NCI-H524 treated with DMSO at 0.1 percent for 48 hours (cell line): ENCODE data around the gene TK1.
"Not testable (repeated sequence)": the region's sequence is repeated elsewhere in the genome, so short reads cannot be mapped to it uniquely, and the experiment has no call there.

Experiments
- DNase-seq: peaks from one replicate; lab custom pipeline; 2025; lab: John Stamatoyannopoulos, UW

TK1 gene

DNA sequence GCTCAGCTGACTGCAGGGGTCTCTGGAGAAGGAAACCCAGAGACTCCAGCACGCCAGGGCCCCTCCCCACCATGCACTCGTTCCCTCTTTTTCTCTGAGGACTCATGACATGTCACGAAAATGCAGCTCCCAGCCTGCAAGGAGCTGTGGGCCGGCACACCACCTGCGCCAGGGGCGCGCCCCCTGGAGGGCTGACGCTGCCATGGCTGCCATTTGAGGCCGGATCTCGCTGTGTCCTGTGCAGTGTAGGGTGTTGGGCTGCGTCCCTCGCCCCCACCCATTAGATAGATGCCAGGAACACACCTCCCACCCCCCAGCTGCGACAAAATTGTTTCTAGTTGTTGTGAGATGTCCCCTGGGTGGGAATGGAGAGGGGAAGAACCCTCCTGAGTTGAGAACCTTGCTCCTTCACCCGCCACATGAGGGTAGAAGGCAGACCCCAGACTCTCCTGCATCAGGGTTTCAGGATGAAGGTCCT is 10.3 kb downstream of the TK1 start:
- DNase-seq = peak; percentile 18

DNA sequence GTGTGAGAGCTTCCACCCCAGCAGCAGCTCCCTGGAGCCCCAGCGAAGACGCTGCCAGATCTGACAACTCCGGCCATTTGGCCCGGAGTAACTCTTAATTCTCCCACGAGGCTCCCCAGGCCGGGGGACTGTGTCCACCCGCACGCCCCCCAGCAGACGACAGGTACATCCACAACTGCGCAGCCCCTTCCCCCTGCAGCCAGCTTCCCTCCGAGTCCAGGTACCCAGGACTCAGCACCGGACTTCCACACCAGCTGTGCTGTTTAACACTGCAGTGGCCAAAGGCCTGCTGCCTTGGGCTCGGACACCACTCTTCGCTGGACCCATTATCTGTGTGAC is 11.2 kb downstream of the TK1 start:
- no peak for DNase-seq

DNA sequence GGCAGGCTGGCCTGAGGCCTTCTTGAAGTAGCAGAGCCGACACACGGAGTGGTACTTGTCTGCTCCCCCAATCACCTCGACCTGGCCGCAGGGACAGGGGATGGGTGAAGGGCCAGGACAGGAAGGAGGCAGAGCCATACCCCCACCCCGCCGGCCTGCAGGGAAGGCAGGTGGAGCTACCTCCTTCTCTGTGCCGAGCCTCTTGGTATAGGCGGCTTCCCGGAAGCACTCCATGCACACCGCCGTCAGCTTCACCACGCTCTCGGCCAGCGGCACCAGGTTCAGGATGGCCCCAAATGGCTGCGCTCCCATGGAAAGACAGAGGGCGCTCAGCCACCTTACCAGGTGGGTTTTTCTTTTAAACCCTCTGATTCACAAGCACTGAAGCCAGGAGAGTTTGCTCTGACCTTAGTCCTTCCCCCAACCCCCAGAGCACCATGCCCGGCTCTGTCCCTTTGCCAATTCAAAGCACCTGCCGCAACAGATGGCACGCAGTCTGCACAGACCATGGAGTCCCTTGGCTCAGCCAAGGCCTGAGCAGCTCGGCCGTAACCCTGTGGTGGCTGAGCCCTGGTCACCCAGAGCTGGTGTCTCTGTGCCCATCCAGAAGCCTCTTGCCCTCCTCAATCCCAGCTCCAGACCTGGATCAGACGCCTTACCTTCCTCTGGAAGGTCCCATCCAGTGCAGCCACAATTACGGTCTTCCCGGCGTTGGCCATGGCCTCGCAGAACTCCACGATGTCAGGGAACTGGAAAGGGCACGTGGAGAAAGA is 11.8 kb downstream of the TK1 start:
- peak; percentile 92 for DNase-seq

DNA sequence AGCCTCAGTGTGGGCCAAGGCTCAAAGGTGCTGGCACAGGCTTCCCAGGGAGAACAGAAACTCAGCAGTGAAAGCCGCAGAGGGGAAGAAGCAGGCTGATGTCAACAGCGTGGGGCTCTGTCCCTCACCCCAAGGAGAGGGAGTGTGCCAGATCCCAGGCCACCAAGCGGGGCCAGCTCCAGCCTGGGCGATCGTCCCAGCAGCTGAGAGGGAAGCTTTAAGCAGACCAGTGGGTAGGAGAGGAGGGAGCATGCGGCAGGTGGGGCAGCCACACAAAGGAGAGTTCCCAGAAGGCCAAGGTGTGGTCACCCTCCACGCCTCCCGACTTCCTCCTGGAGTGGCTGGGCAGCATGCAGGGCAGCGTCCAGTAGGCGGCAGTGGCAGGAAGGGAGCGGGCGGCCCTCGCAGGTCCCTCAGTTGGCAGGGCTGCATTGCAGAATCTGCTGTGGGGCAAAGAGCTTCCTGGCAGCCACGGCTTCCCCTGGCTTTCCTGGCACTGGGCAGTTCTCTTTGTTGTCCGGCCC is 12.4 kb downstream of the TK1 start:
- no peak for DNase-seq

DNA sequence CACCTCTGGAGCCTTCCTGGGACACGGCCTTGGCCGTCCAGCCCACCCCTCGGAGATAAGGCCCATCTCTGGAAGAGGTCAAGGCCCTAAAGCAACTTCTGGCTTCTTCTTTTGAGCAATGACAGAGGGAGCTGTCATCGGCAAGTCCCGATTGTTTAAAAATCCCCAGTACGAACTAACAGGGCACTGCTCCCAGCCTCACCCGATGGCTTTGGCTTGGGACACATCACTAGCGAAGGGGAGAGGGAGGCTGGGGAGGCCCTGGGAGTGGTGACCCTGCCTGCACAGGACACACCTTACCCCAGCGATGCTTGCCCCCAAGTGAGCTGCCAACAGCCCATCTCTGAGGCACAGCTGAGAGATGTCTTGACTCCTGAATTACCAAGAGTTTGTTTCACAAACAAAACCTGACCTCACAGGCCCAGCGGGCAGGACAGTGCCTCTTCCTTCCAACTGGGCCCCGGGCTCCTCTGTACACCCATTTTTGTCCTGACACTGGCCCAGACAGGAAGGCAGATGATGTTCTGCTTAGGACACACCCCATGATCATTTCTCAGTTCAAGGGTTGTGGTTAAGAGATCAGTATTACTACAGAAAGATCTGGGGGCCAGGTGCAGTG is 13.6 kb downstream of the TK1 start:
- DNase-seq = no peak

DNA sequence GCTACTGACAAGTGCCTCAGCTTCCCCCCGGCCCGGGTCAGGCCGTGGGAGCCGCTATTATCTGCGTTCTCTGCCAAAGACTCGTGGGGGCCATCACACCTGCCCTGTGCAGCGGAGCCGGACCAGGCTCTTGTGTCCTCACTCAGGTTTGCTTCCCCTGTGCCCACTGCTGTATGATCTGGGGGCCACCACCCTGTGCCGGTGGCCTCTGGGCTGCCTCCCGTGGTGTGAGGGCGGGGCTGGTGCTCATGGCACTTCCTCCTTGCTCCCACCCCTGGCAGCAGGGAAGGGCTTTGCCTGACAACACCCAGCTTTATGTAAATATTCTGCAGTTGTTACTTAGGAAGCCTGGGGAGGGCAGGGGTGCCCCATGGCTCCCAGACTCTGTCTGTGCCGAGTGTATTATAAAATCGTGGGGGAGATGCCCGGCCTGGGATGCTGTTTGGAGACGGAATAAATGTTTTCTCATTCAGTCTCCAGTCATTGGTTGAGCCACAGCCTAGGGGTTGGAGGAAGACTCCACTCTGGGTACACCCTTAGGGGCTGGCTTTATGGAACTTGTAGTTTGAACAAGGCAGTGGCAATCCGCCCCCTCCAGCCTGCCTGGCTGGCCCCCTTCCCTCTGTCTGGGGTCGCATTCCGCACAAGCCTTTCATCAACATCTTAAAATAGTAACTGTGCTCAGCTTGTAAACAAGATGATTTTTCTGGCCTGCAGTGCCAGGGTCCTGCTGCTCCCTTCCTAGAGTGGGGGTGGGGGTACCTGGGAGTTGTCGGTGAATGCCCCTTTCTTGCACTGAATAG is 14.4 kb downstream of the TK1 start:
- no peak for DNase-seq

DNA sequence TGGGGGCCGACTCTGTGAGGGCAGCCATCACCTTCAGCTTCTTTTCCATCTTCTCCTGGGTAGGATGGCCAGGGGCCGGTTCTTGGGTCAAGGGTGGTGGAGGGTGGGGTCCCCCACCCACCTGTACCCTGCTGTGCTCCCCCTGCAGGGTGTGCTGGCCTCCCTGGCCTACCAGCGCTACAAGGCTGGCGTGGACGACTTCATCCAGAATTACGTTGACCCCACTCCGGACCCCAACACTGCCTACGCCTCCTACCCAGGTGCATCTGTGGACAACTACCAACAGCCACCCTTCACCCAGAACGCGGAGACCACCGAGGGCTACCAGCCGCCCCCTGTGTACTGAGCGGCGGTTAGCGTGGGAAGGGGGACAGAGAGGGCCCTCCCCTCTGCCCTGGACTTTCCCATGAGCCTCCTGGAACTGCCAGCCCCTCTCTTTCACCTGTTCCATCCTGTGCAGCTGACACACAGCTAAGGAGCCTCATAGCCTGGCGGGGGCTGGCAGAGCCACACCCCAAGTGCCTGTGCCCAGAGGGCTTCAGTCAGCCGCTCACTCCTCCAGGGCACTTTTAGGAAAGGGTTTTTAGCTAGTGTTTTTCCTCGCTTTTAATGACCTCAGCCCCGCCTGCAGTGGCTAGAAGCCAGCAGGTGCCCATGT is 15.1 kb downstream of the TK1 start:
- not testable (repeated sequence) for DNase-seq

DNA sequence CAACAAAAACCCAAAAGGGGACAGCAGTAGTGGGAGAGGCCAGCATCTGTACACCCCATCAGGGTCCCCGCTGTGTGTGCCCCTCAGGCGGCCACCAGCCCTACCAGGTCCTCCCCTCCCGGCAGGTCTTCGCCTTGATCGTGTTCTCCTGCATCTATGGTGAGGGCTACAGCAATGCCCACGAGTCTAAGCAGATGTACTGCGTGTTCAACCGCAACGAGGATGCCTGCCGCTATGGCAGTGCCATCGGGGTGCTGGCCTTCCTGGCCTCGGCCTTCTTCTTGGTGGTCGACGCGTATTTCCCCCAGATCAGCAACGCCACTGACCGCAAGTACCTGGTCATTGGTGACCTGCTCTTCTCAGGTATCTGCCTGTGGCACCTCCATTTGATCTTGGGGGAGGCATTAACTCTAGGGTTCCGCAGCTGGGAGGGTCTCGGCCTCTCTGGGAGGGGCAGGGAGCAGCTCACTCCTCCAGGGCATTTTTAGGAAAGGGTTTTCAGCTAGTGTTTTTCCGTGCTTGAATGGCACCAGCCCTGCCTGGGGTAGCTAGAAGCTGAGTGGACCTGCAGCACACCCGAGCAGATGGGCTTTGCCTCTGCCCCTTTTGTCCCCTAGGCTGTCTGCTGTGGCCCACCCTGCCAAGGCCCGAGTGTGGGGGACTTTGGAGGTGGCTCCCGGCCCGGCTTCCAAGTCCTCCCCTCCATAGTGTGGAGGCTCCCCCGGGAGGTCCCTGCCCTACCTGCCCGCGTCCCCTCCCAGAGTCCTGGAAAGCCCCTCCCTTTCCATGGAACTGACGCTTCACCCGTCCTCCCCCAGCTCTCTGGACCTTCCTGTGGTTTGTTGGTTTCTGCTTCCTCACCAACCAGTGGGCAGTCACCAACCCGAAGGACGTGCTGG is 15.9 kb downstream of the TK1 start:
- no peak for DNase-seq

DNA sequence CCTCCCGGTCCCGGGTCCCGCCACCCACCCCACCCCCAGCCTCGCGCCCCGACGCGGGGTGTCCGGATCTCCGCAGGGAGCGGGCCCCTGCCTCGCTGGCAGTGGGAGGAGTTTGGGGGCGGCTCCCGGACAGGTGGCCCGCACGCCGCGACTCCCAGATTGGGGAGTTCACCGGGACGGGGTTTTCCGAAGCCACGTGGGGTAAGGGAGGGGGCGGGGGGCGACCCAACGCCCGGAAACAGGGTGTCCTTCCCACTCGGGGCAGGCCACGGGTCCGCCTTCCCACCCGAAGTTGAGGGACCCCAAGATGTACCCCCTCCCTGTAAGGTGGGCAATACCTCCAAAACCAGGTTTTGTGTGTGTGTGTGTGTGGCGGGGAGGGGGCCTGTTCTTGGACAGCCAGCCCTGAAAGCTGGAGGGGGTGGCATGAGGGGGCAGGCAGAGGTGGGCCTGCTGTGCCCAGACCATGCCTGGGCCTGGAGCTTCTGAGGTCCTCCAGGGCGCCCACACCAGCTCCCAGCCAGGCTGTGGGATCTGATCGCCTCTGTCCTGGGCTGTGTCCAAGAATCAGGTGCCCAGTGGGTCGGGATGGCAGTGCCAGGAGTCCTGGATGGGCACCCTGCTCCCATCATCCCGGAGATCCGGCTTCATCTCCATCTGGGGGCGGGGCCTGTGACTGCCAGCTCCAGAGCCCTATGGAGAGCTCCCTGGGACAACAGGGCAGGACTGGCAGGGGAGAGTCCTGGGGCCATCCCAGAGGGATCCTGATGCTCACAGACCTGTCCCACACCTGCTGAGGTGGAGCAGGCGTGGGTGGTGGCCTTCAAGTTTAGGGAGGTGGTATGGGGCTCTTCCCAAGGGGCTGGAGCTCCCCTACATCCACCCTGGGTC is 17.7 kb downstream of the TK1 start:
- no peak for DNase-seq

DNA sequence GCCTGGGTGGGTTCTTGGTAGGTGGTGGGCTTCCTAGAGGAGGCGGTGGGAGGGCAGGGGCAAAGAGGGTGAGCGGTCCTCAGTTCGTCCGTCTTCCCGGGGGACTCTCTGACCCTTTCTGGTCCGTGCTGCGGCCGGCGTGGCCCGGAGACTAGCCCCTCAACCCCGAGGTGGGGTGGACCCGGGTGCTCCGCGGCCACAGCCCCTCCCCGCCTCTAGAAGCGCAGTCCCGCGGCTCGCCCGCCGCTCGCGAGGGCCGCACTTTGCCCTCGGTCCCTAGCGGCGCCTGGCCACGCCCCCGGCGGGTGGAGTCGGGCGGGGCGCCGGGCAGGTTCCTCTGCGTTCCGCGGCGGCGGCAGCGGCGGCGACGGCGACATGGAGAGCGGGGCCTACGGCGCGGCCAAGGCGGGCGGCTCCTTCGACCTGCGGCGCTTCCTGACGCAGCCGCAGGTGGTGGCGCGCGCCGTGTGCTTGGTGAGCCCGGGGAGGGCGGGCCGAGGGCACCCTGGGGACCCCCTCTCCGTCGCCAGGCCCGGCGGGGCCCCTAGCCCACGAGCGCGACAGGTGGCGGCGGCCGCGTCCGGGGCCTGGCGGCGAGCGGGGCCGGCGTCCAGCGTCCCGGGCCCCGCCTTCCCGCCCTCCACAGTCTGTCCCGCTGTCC is 18.5 kb downstream of the TK1 start, which contains the start of gene SYNGR2:
Gene SYNGR2 (plus strand): TSS at position 340 of the 661 bp plus-strand sequence. CDS start 36 bp downstream, at position 376.
- peak; percentile 22 for DNase-seq

DNA sequence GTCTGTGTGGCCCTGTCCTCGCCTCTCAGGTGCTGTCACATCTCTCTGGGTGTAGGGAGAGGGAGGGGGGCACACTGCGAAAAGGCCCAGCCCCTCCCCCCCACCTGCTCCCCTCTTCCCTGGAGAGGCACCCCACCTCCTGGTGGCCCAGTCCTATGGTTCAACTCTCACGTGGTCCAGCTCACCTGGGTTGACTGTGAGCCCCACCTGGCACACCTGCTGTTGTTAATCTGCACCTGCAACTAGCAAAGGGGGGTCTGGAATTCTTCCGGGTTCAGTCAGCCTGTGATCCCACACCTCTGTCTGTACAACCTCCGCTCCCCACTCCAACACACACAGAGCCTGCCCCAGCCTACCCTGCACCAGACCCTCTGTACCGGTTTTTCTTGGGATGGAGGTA is 20.4 kb downstream of the TK1 start:
- no peak for DNase-seq

DNA sequence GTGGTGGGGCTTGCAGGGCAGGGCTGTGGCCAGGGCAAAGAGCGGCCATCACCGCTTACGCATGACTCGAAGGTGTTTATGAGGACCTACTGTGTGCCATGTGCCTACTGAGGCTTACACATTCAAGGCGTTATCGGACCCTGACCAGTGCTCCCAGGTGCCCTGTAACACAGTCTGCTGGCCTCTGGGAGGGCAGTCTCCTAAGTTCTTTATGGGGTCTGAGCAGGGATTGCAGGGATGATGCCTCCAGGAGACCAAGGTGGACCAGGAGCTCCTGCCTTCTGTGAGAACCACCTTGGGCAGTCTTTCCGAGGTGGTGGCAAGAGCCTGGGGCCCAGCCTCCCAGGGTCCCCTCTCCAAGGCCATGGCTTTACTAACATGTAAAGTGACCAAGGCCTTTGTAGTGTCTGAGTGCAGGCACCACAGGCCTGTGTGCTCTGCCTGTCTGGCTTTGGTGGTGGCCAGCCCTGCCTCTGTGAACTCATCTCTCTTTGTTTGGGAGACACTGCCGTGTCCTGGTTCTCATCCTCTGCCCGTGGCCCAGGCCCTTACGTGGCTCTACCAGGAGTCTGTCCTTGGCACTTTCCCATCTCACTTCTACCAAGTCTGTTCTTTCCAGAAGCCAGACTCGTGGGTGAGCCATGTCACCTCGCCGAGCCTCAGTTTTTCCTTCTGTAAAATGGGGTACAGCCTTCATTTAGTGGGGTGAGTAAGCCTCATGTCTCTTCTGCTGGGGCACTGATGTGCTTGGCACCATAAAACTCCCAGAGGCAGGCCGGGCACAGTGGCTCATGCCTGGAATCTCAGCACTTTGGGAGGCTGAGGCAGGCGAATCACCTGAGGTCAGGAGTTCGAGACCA is 21.9 kb downstream of the TK1 start:
- no peak for DNase-seq

DNA sequence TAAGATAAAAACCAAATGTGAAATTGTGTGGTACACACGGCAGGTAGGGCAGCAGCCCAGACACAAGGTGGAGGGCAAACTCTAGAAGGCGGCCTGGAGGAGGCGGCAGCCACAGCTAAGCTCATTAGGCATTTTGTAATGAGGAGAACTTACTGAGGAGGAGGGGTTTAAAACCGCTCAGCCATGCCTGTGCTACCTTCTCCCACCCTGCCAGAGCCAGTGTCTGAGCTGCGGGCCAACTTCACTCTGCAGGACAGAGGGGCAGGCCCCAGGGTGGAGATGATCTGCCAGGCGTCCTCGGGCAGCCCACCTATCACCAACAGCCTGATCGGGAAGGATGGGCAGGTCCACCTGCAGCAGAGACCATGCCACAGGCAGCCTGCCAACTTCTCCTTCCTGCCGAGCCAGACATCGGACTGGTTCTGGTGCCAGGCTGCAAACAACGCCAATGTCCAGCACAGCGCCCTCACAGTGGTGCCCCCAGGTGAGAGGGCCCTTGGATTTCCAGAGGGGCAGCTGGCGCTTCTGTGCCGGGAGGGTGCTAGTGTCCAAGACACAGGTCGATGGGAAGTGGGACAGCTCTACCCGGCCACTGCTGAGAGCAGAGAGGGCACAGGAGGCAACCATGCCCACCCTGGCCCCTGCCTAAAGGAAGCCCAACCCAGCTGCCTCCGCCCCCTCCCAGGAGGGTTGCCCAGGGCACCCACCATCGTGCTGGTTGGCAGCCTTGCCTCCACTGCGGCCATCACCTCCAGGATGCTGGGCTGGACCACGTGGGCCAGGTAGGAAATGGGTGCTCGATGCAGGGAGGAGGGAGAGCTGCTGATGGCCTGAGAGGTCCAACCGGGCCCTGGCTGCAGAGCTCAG is 22.7 kb downstream of the TK1 start:
- DNase-seq = no peak

DNA sequence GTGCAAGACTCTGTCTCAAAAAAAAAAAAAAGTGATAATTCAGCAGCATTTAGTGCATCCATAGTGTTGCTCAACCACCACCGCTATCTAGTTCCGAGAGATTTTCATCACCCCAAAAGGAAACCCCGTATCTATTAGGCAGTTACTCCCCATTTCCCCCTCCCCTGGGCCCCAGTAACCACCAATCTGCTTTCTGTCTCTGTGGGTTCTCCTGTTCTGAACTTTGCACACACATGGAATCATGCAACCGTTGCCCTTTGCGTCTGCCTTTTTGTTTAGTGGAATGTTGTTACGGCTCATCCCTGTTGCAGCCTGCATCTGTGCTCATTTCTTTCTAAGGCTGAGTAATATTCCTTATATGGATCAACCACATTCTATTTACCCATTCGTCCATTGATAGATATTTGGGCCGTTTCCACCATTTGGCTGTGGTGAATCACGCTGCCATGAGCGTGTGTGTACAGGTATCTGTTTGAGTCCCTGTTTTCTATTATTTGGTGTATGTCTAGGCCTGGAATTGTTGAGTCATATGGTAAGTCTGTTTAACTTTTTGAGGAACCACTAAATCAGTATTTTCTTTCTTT is 27.2 kb downstream of the TK1 start:
- no peak for DNase-seq

DNA sequence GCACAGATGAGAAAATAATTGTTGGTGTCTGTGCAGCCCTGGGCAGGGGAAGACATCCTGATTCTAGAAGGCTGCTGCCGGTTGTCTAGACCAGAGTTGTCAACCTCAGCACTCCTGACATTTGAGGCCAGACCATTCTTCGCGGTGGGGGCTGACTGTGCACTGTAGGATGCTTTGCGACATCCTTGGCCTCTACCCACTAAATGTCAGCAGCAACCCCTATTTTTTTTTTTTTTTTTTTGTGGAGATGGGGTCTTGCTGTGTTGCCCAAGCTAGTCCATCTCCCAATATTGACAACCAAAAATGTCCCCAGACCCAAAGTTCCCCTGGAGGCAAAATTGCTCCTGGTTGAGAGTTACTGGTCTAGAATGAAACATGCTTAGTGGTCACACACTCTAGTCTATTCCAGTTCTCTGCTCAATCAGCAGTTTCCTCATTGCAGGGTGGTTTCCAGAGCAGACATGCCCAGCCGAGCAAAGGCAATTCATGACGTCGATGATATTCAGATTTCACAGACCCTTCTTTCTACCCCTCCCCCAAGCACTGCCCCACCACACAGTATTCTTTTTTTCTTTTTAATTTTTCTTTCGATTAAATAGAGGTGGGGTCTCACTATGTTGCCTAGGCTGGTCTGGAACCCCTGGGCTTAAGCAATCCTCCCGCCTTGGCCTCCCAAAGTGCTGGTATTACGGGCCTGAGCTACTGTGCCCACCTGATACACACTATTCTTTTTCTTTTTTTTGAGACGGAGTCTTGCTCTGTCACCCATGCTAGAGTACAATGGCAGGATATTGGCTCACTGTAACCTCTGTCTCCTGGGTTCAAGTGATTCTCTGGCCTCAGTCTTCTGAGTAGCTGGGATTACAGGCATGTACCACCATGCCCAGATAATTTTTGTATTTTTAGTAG is 31.7 kb downstream of the TK1 start:
- no peak for DNase-seq

DNA sequence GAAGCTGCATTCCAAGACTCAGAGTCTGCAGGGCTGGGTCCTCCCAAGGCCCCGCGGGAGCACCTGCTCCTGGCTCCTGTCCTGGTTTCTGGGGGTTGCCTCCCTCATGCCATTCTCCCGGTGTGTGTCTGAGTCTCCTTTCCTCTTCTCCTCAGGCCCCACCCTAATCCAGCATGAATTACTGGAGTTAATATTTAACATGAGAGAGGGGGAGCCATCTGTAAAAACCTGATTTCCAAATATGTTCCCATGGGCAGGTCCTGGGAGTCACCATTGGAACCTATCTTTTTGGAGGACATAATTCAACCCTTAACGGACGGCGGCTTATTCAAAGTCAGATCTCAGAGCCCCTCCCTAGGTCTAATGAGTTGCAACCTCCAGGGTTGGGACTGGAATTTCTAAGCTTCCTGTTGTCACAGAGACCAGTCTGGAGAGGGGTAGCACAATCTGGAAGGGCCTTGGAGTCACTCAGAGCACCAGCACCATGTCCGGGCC is 35.3 kb downstream of the TK1 start:
- DNase-seq = no peak
